Peyer's patch (tissue), 4 donors: ENCODE data around the gene MAP4K5.

Experiments
- CTCF ChIP-seq, 6 experiments: fragments of 450-650 bp in 4 of 6; fragments of 200-600 bp in 2 of 6; sonication (generic) in 1 of 6; IDR thresholded peaks; one replicate each; pipeline ENCODE4 v1.5.1; 2017 to 2019; ENCODE audit warnings: antibody characterized with exemption in 6 of 6, mild to moderate bottlenecking in 3 of 6, moderate library complexity in 1 of 6
- POLR2A ChIP-seq, 2 donors: fragments of 450-650 bp; IDR thresholded peaks; one replicate each; pipeline ENCODE4 v1.5.1; 2017; ENCODE audit warnings: antibody characterized with exemption in 2 of 2, mild to moderate bottlenecking in 2 of 2, moderate library complexity in 2 of 2

- TF ChIP-seq CTCF (IDR thresholded peaks at IDR 0.05) (peak; percentile 72 to 99 (median 88)), POLR2A (IDR thresholded peaks at IDR 0.05) (peak; percentile 58 to 68)
Observed at GRCh38 chr14:50532502-50533240, at the start of gene MAP4K5.
